ENCODE data around the gene KCNN1. TPM values are rescaled to one million over a fixed set of nuclear protein-coding genes. Genes with fewer than 3 reads are reported as not detected.

KCNN1 gene
- polyA plus RNA-seq, 1 donor from 2014 or later, result 9.9 TPM

- no peak for TF ChIP-seq EZH2 (IDR thresholded peaks at IDR 0.05; ENCODE audit: borderline replicate concordance, insufficient read depth, low read length, poor library complexity, severe bottlenecking)
- no peak for TF ChIP-seq SMC3 (conservative IDR thresholded peaks at IDR 0.05; ENCODE audit: poor library complexity)
- no peak for TF ChIP-seq TAF1 (IDR thresholded peaks at IDR 0.05; ENCODE audit: low read depth)
- peak; percentile 63 for TF ChIP-seq MXI1 (conservative IDR thresholded peaks at IDR 0.05; ENCODE audit: poor library complexity, severe bottlenecking)
- TF ChIP-seq EP300 (conservative IDR thresholded peaks at IDR 0.05; ENCODE audit: poor library complexity, severe bottlenecking), result no peak
- peak; percentile 20 for TF ChIP-seq POLR2AphosphoS5 (IDR thresholded peaks at IDR 0.05)
- peak; percentile 55 for TF ChIP-seq REST (IDR thresholded peaks at IDR 0.05; ENCODE audit: borderline replicate concordance)
- Histone ChIP-seq H3K27me3 (ENCODE audit: insufficient read depth, low read depth, low read length) (no peaks in the 10 kb centered on the region), H4K20me1 (ENCODE audit: insufficient read depth) (no peaks in the 10 kb centered on the region), H3K9me2 (ENCODE audit: insufficient read depth, low read length) (no peaks in the 10 kb centered on the region), H3K4me2 (ENCODE audit: low read length) (no peak overlapping the region), H3K79me2 (replicated peaks; ENCODE audit: insufficient read depth, low read length) (peaks cover 9% of the 10 kb centered on the region), H2AFZ (ENCODE audit: low read depth, low read length) (no peak overlapping the region), H3F3A (ENCODE audit: insufficient read depth, low read length, poor library complexity, severe bottlenecking) (no peaks in the 10 kb centered on the region), H3K27ac (ENCODE audit: low read length) (peak overlapping the region; percentile 76), H3K4me3 (ENCODE audit: low read length) (peak overlapping the region; percentile 65), H3K9ac (ENCODE audit: low read length) (peak overlapping the region; percentile 70), H3K36me3 (ENCODE audit: insufficient read depth, low read length) (no peaks in the 10 kb centered on the region), H3K9me3 (ENCODE audit: low read length) (no peaks in the 10 kb centered on the region)
These were observed 18.9 kb upstream of the KCNN1 start for GRCh38 chr19:17947815-17948513.

DNA sequence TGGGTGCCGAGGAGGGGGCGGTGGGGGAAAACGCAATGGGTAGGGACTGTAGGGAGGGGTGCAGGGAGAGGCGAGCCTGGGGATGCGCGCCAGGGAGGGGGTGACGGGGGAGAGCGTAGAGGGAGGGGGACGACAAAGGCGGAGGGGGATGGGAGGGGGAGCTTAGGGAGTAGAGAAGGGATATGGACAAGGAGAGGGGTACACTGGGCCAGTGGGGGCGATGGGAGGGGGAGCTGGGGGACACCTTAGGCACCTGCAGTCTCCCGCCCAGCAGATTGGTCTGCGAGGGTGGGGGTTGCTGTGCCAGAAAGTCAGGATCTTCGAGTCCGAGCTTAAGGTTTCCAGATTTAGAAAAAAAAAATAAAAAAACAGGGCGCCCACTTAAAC, 18.4 kb upstream of the KCNN1 start:
- no peak overlapping the region for H2AFZ ChIP-seq (ENCODE audit: low read depth, low read length)
- peak overlapping the region; percentile 76 for H3K27ac ChIP-seq (ENCODE audit: low read length)
- no peaks in the 10 kb centered on the region for H3K9me2 ChIP-seq (ENCODE audit: insufficient read depth, low read length)
- H3K79me2 ChIP-seq (replicated peaks; ENCODE audit: insufficient read depth, low read length), result peaks cover 14% of the 10 kb centered on the region
- peak overlapping the region; percentile 62 for H3K4me3 ChIP-seq (ENCODE audit: low read length)
- peak overlapping the region; percentile 70 for H3K9ac ChIP-seq (ENCODE audit: low read length)
- no peaks in the 10 kb centered on the region for H3K27me3 ChIP-seq (ENCODE audit: insufficient read depth, low read depth, low read length)
- H3K36me3 ChIP-seq (ENCODE audit: insufficient read depth, low read length), result no peaks in the 10 kb centered on the region
- H3F3A ChIP-seq (ENCODE audit: insufficient read depth, low read length, poor library complexity, severe bottlenecking), result no peaks in the 10 kb centered on the region
- no peaks in the 10 kb centered on the region for H3K9me3 ChIP-seq (ENCODE audit: low read length)
- TF ChIP-seq, protein P1, sequence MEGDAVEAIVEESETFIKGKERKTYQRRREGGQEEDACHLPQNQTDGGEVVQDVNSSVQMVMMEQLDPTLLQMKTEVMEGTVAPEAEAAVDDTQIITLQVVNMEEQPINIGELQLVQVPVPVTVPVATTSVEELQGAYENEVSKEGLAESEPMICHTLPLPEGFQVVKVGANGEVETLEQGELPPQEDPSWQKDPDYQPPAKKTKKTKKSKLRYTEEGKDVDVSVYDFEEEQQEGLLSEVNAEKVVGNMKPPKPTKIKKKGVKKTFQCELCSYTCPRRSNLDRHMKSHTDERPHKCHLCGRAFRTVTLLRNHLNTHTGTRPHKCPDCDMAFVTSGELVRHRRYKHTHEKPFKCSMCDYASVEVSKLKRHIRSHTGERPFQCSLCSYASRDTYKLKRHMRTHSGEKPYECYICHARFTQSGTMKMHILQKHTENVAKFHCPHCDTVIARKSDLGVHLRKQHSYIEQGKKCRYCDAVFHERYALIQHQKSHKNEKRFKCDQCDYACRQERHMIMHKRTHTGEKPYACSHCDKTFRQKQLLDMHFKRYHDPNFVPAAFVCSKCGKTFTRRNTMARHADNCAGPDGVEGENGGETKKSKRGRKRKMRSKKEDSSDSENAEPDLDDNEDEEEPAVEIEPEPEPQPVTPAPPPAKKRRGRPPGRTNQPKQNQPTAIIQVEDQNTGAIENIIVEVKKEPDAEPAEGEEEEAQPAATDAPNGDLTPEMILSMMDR (IDR thresholded peaks at IDR 0.05; ENCODE audit: poor library complexity, severe bottlenecking), result no peak
- TF ChIP-seq RAD21 (conservative IDR thresholded peaks at IDR 0.05), result no peak
- TF ChIP-seq REST (IDR thresholded peaks at IDR 0.05; ENCODE audit: borderline replicate concordance), result peak; percentile 1
- peak; percentile 21 for TF ChIP-seq TAF1 (IDR thresholded peaks at IDR 0.05; ENCODE audit: low read depth)
- TF ChIP-seq EZH2 (IDR thresholded peaks at IDR 0.05; ENCODE audit: borderline replicate concordance, insufficient read depth, low read length, poor library complexity, severe bottlenecking), result no peak
- no peak for TF ChIP-seq EP300 (conservative IDR thresholded peaks at IDR 0.05; ENCODE audit: poor library complexity, severe bottlenecking)
- TF ChIP-seq MXI1 (conservative IDR thresholded peaks at IDR 0.05; ENCODE audit: poor library complexity, severe bottlenecking), result no peak
- TF ChIP-seq POLR2AphosphoS5 (IDR thresholded peaks at IDR 0.05), result peak; percentile 1
- H3K4me2 ChIP-seq (ENCODE audit: low read length), result peak overlapping the region; percentile 39
- H4K20me1 ChIP-seq (ENCODE audit: insufficient read depth), result no peaks in the 10 kb centered on the region

Measured in neural cell (in vitro differentiated cells).